Measurements from ENCODE around the gene TTYH1. TPM values are rescaled to one million over a fixed set of nuclear protein-coding genes. Genes with fewer than 3 reads are reported as not detected.

TTYH1 gene
- total RNA-seq, 1 donor from 2014 or later = not detected

- H3K9me3 Mint-ChIP-seq (ENCODE audit: low read depth) = no peaks in the 10 kb centered on the region
- DNase-seq (ENCODE audit: low spot score) = no peak
- no peak for TF ChIP-seq CTCF (IDR thresholded peaks at IDR 0.05)
- H3K27ac Mint-ChIP-seq (ENCODE audit: unreplicated experiment) = no peak overlapping the region
- H3K27me3 Mint-ChIP-seq (ENCODE audit: low read depth) = peaks cover 14% of the 10 kb centered on the region
- H3K4me1 Mint-ChIP-seq (ENCODE audit: low read depth) = peaks cover 6% of the 10 kb centered on the region
- H3K36me3 Mint-ChIP-seq (ENCODE audit: low read depth) = no peaks in the 10 kb centered on the region
- H3K4me3 Mint-ChIP-seq (ENCODE audit: unreplicated experiment) = no peak overlapping the region
These were observed 11.1 kb downstream of the TTYH1 start for GRCh38 chr19:54426291-54426931.

- no peak for DNase-seq (ENCODE audit: low spot score)
- Mint-ChIP-seq H3K27me3 (ENCODE audit: low read depth) (peaks cover 11% of the 10 kb centered on the region), H3K36me3 (ENCODE audit: low read depth) (no peaks in the 10 kb centered on the region), H3K4me1 (ENCODE audit: low read depth) (peaks cover 10% of the 10 kb centered on the region), H3K4me3 (ENCODE audit: unreplicated experiment) (no peak overlapping the region), H3K27ac (ENCODE audit: unreplicated experiment) (no peak overlapping the region), H3K9me3 (ENCODE audit: low read depth) (no peaks in the 10 kb centered on the region)
- TF ChIP-seq CTCF (IDR thresholded peaks at IDR 0.05) = no peak
These were observed 12.3 kb downstream of the TTYH1 start for GRCh38 chr19:54427586-54427985.

- Mint-ChIP-seq H3K4me3 (ENCODE audit: unreplicated experiment) (no peak overlapping the region), H3K4me1 (ENCODE audit: low read depth) (peaks cover 10% of the 10 kb centered on the region), H3K36me3 (ENCODE audit: low read depth) (no peaks in the 10 kb centered on the region), H3K27me3 (ENCODE audit: low read depth) (peaks cover 8% of the 10 kb centered on the region), H3K27ac (ENCODE audit: unreplicated experiment) (no peak overlapping the region), H3K9me3 (ENCODE audit: low read depth) (no peaks in the 10 kb centered on the region)
- no peak for DNase-seq (ENCODE audit: low spot score)
- TF ChIP-seq CTCF (IDR thresholded peaks at IDR 0.05) = no peak
These were observed 13.3 kb downstream of the TTYH1 start for GRCh38 chr19:54428323-54429175.

GRCh38 chr19:54429176-54429495 lies 13.9 kb downstream of the TTYH1 start:
- no peak overlapping the region for H3K4me3 Mint-ChIP-seq (ENCODE audit: unreplicated experiment)
- no peak for TF ChIP-seq CTCF (IDR thresholded peaks at IDR 0.05)
- H3K27ac Mint-ChIP-seq (ENCODE audit: unreplicated experiment) = no peak overlapping the region
- H3K27me3 Mint-ChIP-seq (ENCODE audit: low read depth) = peaks cover 8% of the 10 kb centered on the region
- no peaks in the 10 kb centered on the region for H3K36me3 Mint-ChIP-seq (ENCODE audit: low read depth)
- H3K9me3 Mint-ChIP-seq (ENCODE audit: low read depth) = no peaks in the 10 kb centered on the region
- peaks cover 10% of the 10 kb centered on the region for H3K4me1 Mint-ChIP-seq (ENCODE audit: low read depth)
- no peak for DNase-seq (ENCODE audit: low spot score)

GRCh38 chr19:54429545-54430227 lies 14.4 kb downstream of the TTYH1 start:
- H3K27ac Mint-ChIP-seq (ENCODE audit: unreplicated experiment) = no peak overlapping the region
- peaks cover 10% of the 10 kb centered on the region for H3K4me1 Mint-ChIP-seq (ENCODE audit: low read depth)
- peaks cover 8% of the 10 kb centered on the region for H3K27me3 Mint-ChIP-seq (ENCODE audit: low read depth)
- H3K4me3 Mint-ChIP-seq (ENCODE audit: unreplicated experiment) = no peak overlapping the region
- DNase-seq (ENCODE audit: low spot score) = no peak
- H3K9me3 Mint-ChIP-seq (ENCODE audit: low read depth) = no peaks in the 10 kb centered on the region
- TF ChIP-seq CTCF (IDR thresholded peaks at IDR 0.05) = no peak
- no peaks in the 10 kb centered on the region for H3K36me3 Mint-ChIP-seq (ENCODE audit: low read depth)
